HG02623 (cell line): ENCODE data around the gene CCDC107.
"Not testable (repeated sequence)": the region's sequence is repeated elsewhere in the genome, so short reads cannot be mapped to it uniquely, and the experiment has no call there.

Experiments used
- ATAC-seq: cut with Tn5 transposase; IDR thresholded peaks from one replicate; pipeline ENCODE4 v1.9.1; 2021; ENCODE audit warnings: moderate library complexity; ENCODE audit not compliant: unreplicated experiment

The CCDC107 gene

GRCh38 chr9:35637427-35637955 is 20.6 kb upstream of the CCDC107 start:
- ATAC-seq = not testable (repeated sequence)

DNA sequence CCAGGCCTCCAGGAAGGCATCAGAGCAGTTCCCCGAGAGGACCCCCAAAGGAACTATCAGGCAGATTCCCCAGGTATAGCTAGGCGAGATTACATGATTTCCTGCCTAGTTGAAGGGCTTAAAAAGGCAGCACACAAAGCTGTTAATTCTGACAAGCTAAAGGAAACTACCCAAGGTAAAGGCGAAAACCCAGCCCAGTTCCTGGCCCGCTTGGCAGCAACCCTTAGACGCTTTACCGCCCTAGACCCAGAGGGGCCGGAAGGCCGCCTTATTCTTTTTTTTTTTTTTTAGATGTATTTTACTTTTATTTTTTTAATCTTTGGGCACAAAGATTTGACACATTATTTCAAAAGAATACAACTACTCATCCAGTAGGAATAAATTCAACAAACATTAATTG is 19.3 kb upstream of the CCDC107 start:
- ATAC-seq = not testable (repeated sequence)

- not testable (repeated sequence) for ATAC-seq
Observed at GRCh38 chr9:35639225-35639624, 18.9 kb upstream of the CCDC107 start.

GRCh38 chr9:35639631-35640030 is 18.5 kb upstream of the CCDC107 start:
- ATAC-seq = no peak

DNA sequence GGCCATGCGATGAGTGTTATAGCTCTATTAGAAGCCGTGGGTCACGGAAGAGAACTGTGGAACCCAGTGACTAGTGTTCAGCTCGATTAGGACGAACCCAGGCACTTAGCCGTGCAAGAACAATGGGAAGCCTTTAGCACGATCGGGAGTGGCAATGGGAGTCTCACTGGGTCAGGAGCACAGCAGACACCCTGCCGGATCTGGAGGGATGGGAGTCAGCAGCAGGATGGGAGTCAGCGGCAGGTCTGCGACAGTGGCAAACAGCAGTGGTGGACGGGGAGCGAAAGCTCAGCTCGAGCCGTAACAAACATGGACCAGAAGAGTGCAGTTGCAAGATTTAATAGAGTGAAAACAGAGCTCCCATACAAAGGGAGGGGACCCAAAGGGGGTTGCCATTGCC is 17.7 kb upstream of the CCDC107 start:
- not testable (repeated sequence) for ATAC-seq

- not testable (repeated sequence) for ATAC-seq
Observed at GRCh38 chr9:35641478-35641877, 16.6 kb upstream of the CCDC107 start.

DNA sequence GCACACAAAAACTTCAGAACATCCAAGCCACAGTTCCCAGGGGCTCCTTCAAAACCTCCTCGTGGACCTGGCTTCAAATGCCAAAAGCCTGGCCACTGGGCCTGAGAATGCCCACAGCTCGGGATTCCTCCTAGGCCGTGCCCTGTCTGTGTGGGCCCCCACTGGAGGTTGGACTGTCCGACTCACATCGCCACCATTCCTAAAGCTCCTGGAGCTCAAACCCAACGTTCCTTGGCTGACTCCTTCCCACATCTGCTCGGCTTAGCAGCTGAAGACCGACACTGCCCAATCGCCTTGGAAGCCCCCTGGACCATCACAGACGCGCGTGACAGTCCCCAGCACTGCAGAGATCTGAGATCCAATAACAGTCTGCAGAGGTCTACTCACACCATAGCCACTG is 15.0 kb upstream of the CCDC107 start:
- ATAC-seq = no peak

DNA sequence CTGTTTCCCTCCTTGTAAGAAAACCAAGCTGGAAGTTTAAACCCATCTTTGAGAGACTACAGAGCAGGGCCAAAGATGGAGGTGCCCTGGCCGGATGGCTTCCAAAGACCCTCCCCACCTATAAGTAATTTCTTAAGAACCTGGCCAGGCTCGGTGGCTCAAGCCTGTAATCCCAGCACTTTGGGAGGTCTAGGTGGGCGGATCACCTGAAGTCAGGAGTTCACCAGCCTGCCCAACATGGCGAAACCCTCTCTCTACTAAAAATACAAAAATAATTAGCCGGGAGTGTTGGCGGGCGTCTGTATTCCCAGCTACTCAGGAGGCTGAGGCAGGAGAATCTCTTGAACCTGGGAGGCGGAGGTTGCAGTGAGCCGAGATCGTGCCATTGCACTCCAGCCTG is 12.4 kb upstream of the CCDC107 start:
- ATAC-seq = not testable (repeated sequence)

GRCh38 chr9:35646153-35646532 is 11.9 kb upstream of the CCDC107 start:
- ATAC-seq = no peak

DNA sequence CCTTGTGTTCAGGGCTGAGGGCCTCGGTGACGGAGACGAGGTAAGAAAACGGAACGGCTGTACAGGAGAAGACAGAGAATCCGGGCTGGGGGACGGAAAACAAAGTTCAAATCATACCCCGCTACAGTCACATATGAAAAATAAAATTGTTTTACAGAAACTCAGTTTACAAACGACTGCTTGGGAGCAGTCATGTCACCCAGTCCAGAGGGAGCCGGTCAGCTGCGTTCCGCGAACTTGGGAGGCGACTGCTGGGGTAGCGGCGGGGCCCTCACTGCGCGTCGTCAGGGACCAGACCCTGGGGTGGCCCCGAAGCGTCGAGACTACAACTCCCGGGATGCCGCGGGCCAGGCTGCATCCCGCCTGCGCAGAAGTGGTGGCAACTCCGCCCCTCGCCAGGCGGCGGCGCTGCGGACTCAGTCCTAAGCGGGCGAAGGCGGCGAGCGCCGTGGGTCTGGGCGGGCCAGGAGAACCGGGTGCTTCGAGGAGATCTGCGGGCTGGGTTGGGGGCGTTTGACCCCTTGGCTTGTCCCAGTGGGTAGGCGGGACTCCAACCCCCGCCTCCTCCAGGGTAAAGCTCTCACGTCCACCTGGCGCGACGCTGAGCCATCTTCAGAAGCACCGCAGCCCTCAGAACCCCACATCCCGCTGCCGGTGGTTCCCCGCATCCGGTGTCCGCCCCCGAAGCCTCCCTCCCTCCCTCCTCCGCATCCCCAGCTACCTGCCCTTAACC is 11.4 kb upstream of the CCDC107 start:
- ATAC-seq = peak; percentile 75

DNA sequence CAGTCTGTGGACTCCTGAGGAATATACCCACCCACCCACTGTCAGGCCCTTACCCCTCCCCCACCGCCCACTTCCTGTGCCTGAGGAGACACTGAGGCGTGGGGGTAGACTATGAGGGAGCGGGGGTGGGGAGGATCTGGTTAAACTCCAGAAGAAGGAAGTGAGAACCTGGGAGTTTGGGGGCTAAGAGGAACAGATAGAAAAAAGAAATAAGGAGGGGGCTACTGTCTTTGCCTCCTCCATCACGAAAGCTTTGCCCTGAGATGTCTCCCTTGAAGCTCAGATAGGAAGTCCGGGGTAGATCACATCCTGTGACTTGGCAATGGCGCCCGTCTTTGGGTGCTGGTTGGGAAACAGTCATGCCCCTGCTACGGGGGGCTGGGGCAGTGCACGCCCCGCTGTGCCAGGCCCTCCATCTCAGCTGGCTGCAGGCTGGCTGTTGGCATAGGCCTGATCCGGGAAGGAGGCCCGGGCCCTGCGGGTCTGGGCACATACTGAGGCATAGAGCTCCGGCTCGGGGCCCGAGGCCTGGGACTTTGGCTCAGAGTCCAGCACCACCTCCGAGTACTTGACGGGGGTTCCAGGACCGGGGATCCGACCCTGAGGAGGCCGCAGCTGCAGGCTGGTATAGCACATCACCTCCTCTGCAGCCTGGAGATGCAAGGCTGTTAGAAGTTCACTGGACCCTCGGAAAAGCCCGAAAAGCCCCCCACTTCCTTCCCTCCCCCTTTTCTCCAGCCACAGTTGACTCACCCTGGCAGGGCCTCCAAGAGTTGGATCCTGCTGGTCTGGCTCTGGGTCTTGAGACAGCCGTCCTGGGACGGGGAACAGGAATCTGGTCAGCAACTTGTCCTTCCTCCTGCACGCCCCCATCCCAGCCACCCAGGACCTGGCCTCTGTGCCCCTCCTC is 8.4 kb upstream of the CCDC107 start:
- ATAC-seq = no peak

DNA sequence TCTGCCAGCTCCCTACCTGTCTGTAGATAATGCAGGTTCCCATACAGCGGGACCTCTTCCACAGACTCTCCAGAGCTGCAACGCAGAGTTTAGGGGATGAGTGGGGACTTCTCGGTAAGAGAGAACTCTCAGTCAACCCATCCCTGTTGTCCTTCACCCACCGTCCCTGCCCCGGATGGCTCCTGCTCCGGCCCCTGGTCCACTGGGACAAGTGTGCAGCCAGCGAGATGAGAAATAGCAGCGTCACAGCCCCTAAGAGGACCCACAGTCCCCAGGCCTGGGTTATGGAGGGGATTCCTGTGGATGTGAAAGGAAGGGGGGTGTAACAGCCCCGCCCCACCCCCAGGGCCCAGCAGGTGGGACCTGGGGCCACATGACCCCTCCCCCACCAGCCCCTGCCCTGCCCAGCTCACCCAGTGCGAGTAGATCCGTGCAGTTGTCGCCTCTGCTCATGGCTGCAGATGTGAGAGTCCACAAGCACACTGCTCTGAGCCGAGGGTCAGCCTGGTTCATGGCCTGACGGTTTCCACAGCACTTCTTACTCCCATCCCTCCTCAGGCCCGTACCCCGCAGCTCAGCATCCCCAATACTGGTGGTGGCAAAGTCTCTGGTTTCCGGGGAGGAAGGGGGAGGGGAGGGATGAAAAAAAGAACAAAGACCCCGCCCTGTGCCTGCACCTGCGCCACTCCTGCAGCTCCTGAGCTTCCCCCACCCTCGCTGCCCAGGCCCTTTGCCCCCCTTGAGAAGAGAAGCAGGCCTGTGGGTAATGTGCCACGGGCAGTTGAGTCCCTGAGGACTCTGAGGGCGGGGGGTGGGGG is 7.5 kb upstream of the CCDC107 start, which contains the start of gene SIT1:
SIT1 (minus strand) TSS at position 591 of the 818 bp plus-strand sequence; CDS start at position 513, 78 bp downstream.
- ATAC-seq = no peak

DNA sequence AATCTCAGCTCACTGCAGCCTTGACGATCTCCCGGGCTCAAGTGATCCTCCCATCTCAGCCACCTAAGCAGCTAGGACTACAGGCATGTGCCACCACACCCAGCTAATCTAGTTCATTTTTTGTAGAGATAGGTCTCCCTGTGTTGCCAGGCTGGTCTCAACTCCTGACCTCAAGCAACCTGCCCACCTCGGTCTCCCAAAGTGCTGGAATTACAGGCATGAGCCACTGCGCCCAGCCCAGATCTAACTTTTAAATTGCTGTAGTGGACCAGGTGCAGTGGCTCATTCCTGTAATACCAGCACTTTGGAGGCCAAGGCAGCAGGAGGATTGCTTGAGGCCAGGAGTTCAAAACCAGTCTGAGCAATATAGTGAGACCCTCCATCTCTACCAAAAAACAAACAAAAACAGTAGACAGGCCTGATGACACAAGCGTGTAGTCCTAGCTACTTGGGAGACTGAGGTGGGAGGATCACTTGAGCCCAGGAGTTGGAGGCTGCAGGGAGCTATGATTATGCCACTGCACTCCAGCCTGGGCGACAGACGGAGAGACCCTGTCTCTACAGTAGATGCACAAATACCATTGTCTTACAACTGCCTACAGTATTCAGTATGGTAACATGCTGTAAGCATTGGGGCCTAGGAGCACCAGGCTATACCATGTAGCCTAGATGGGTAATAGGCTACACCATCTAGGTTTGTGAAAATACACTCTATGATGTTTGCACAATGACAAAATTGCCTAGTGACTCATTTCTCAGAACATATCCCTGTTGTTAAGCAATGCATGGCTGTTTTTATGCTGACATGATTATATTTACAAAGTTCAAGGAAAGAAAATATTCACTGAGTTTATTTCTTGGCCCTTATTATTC is 5.9 kb upstream of the CCDC107 start:
- no peak for ATAC-seq

DNA sequence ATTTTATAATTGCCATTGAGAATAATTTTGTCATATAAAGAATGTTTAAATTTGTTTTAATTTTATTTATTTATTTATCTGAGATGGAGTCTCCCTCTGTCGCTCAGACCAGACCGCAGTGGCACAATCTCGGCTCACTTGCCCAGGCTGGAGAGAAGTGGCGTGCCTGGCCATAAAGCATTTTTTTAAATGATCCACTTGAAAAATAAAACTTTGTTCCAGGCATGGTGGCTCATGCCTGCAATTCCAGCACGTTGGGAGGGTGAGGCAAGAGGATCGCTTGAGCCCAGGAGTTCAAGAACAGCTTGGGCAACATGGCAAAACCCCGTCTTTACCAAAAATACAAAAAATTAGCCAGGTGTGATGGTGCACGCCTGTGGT is 5.3 kb upstream of the CCDC107 start:
- ATAC-seq = no peak

GRCh38 chr9:35653611-35654010 is 4.5 kb upstream of the CCDC107 start:
- no peak for ATAC-seq

- ATAC-seq = no peak
Observed at GRCh38 chr9:35656348-35656747, 1.7 kb upstream of the CCDC107 start.

DNA sequence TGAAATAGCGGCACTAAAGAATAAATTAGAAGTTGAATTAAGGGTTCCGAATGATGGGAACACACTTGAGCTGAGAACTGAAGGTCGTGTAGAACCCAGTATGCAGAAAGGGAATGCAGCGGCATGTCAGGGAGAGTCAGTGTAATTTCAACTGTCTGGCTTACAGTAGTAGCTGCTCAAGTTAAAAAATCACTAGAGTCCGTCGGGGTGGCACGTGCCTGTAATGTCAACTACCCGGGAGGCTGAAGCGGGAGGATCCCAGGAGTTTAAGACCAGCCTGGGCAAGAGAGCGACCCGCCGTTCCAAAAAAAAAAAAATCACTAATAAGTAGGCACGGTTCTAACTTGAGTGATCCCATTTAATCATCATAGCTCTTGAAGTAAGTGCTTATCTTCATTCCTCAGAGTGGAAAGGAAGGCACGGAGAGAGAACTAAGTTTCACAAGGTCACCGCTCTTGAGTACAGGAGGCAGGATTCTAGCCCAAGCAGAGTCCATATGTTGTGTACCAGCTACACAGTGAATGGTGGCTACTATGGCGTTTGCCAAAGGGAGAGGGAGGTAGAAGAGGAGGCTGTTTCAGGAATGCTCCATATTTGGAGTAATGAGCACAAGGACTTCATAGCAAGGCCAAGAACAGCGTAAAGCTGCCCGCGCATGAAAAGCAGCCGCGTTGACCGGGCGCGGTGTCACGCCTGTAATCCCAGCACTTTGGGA is 1.1 kb upstream of the CCDC107 start:
- ATAC-seq = no peak

- peak; percentile 80 for ATAC-seq
Observed at GRCh38 chr9:35657546-35658136, 451 bp upstream of the CCDC107 start, which contains the start of gene RMRP. Gene RMRP (minus strand): TSS chr9:35658019.

- ATAC-seq = no peak
Observed at GRCh38 chr9:35658968-35659220, 802 bp downstream of the CCDC107 start.
